Endothelial cell of umbilical vein (primary cell): ENCODE results near the gene NEU4. TPM values are rescaled to one million over a fixed set of nuclear protein-coding genes. Genes with fewer than 3 reads are reported as not detected.

Experiments used
- BruUV-seq: library from RNA; stranded (reverse); fragments of 400-500 nt; replicated peaks from 2 replicates; lab custom pipeline; 2021; lab: Mats Ljungman, UMichigan
- CTCF ChIA-PET: fragments of 300-600, 350-600 bp; sonication (Branson Sonifier 250); formaldehyde crosslinking; loops from one replicate; lab custom pipeline; 2021; ENCODE audit warnings: antibody characterized with exemption, inconsistent platforms; lab: Charles Lee
- POLR2A ChIA-PET: fragments of 300-600, 350-600 bp; sonication (Branson Sonifier 250); formaldehyde crosslinking; loops from one replicate; lab custom pipeline; 2021; ENCODE audit warnings: antibody characterized with exemption, inconsistent platforms; lab: Charles Lee
- DNase-seq: peaks from one replicate; pipeline ENCODE4 v3.0.0-alpha.2; 2011; ENCODE audit warnings: low read depth, low spot score
- FAIRE-seq: peaks from 2 replicates; lab custom pipeline; 2011; peaks lifted over from hg19 to GRCh38; lab: Jason Lieb, UNC
- H2AFZ ChIP-seq: 2 replicates; pipeline ENCODE4 v1.6.0; 2012; ENCODE audit warnings: low read depth, low read length, control low read depth, inconsistent platforms
- H3K27ac ChIP-seq: 2 replicates; pipeline ENCODE4 v1.5.1; 2011; ENCODE audit warnings: low read depth, mild to moderate bottlenecking, control low read depth, low read length, moderate library complexity; ENCODE audit not compliant: insufficient read depth
- H3K27me3 ChIP-seq, 2 experiments: 2 replicates each; pipeline versions ENCODE4 v1.6.0 to v1.6.1; 2011; ENCODE audit warnings: low read length in 2 of 2, mixed read lengths in 1 of 2; ENCODE audit not compliant: control insufficient read depth in 2 of 2, insufficient read depth in 2 of 2
- H3K36me3 ChIP-seq, 2 experiments: 2 replicates in 1 of 2; 3 replicates in 1 of 2; pipeline ENCODE4 v1.5.1; 2011; ENCODE audit warnings: low read length in 2 of 2, mild to moderate bottlenecking in 1 of 2, moderate library complexity in 1 of 2; ENCODE audit not compliant: control insufficient read depth in 2 of 2, insufficient read depth in 2 of 2; ENCODE audit errors: extremely low read depth in 1 of 2
- H3K4me1 ChIP-seq: 3 replicates; pipeline ENCODE4 v1.5.1; 2011; ENCODE audit warnings: mild to moderate bottlenecking, low read length; ENCODE audit not compliant: control insufficient read depth, insufficient read depth; ENCODE audit errors: extremely low read depth
- H3K4me2 ChIP-seq: 2 replicates; pipeline ENCODE4 v1.6.1; 2011; ENCODE audit warnings: low read length, control low read depth, mixed read lengths; ENCODE audit not compliant: insufficient read depth
- H3K4me3 ChIP-seq, 3 experiments: fragments of 200-600 bp in 1 of 3; sonication (generic), shearing (Covaris generic) in 1 of 3; replicated peaks in 1 of 3; 2 replicates each; pipeline ENCODE4 v1.5.1; 2011 to 2016; ENCODE audit warnings: control low read depth in 3 of 3, low read length in 3 of 3, mild to moderate bottlenecking in 2 of 3, inconsistent platforms in 1 of 3, low read depth in 1 of 3, moderate library complexity in 1 of 3; ENCODE audit not compliant: insufficient read depth in 1 of 3
- H3K79me2 ChIP-seq: 2 replicates; pipeline ENCODE4 v1.6.0; 2012; ENCODE audit warnings: low read length, inconsistent platforms; ENCODE audit not compliant: control insufficient read depth, insufficient read depth
- H3K9ac ChIP-seq: replicated peaks from 2 replicates; pipeline ENCODE3; 2011; ENCODE audit warnings: low read length, control low read depth; ENCODE audit not compliant: insufficient read depth; ENCODE audit errors: extremely low read depth
- H3K9me1 ChIP-seq: replicated peaks from 3 replicates; pipeline ENCODE4 v1.6.0; 2011; ENCODE audit warnings: mild to moderate bottlenecking, low read length; ENCODE audit not compliant: control insufficient read depth, insufficient read depth; ENCODE audit errors: extremely low read depth
- H3K9me3 ChIP-seq: replicated peaks from 2 replicates; pipeline ENCODE4 v1.5.1; 2012; ENCODE audit warnings: low read length, inconsistent platforms; ENCODE audit not compliant: control insufficient read depth, insufficient read depth
- H4K20me1 ChIP-seq: replicated peaks from 2 replicates; pipeline ENCODE3; 2011; ENCODE audit warnings: mild to moderate bottlenecking, low read length; ENCODE audit not compliant: control insufficient read depth, insufficient read depth; ENCODE audit errors: extremely low read depth
- EZH2 ChIP-seq: IDR thresholded peaks from 2 replicates; pipeline ENCODE4 v1.6.1; 2012; ENCODE audit warnings: borderline replicate concordance, low read depth, mild to moderate bottlenecking, moderate library complexity, low read length, inconsistent platforms; ENCODE audit not compliant: severe bottlenecking
- FOS ChIP-seq: IDR thresholded peaks from 2 replicates; pipeline ENCODE4 v1.6.1; 2011; ENCODE audit warnings: mild to moderate bottlenecking, low read length, moderate library complexity, borderline replicate concordance; ENCODE audit not compliant: insufficient read depth
- GATA2 ChIP-seq: IDR thresholded peaks from 2 replicates; pipeline ENCODE4 v1.7.0; 2011; ENCODE audit warnings: low read depth, mild to moderate bottlenecking, moderate library complexity, mixed read lengths, low read length; ENCODE audit not compliant: insufficient read length, insufficient read depth
- JUN ChIP-seq: IDR thresholded peaks from 2 replicates; pipeline ENCODE4 v1.6.1; 2011; ENCODE audit warnings: borderline replicate concordance, low read depth; ENCODE audit not compliant: insufficient read length, insufficient read depth
- MYC ChIP-seq: IDR thresholded peaks from one replicate; pipeline ENCODE4 v1.6.1; 2011; ENCODE audit warnings: mild to moderate bottlenecking, low read depth, low read length
- POLR2A ChIP-seq: IDR thresholded peaks from 2 replicates; pipeline ENCODE4 v1.6.1; 2012; ENCODE audit warnings: low read depth, mild to moderate bottlenecking, control low read depth, low read length
- POLR2AphosphoS5 ChIP-seq: IDR thresholded peaks from 2 replicates; pipeline ENCODE4 v1.6.1; 2012; ENCODE audit warnings: low read depth, mild to moderate bottlenecking, control low read depth, low read length, moderate library complexity; ENCODE audit not compliant: insufficient read depth
- dilution Hi-C: fragments of 300-500 bp; cut with MboI; formaldehyde crosslinking; loops from one replicate; pipeline ENCODE4 v1.15.0; 2019; ENCODE audit warnings: low sequenced_read_pairs; ENCODE audit not compliant: extremely low pct_ligation_motif_present
- intact Hi-C: fragments of 100-400 bp; cut with micrococcal nuclease; formaldehyde crosslinking; loops from one replicate; pipeline ENCODE4 v1.10.0; 2022
- polyA plus RNA-seq, 4 experiments: library from polyadenylated mRNA; depleted of rRNA in 3 of 4; stranded (reverse) in 3 of 4; unstranded in 1 of 4; fragments of >200 nt; gene quantifications; 2 replicates each; pipeline versions ENCODE4 v1.2.1 to v1.2.3, GENCODE V29; 2011 to 2012; ENCODE audit warnings: missing spikeins in 1 of 4
- total RNA-seq: library from RNA; stranded (reverse); gene quantifications from 2 replicates; pipeline ENCODE4 v1.2.3, GENCODE V29; 2021
- TF ChIP-seq, protein P1 (sequence below), 2 donors: IDR thresholded peaks; 1 replicate in 1 of 2; 2 replicates in 1 of 2; pipeline ENCODE4 v1.5.1; 2011; ENCODE audit warnings: low read length in 2 of 2, mild to moderate bottlenecking in 2 of 2, moderate library complexity in 2 of 2, control low read depth in 1 of 2, inconsistent platforms in 1 of 2, low read depth in 1 of 2; ENCODE audit not compliant: insufficient read depth in 1 of 2; ENCODE audit errors: extremely low read depth in 1 of 2
- TF ChIP-seq, protein P2 (sequence below): IDR thresholded peaks from 2 replicates; pipeline ENCODE4 v1.6.1; 2011; ENCODE audit not compliant: insufficient read depth, insufficient read length

The NEU4 gene
- total and polyA plus RNA-seq, 2 donors (not counting 3 experiments of a cell fraction or from before 2014, with no cell fraction given): not detected

DNA sequence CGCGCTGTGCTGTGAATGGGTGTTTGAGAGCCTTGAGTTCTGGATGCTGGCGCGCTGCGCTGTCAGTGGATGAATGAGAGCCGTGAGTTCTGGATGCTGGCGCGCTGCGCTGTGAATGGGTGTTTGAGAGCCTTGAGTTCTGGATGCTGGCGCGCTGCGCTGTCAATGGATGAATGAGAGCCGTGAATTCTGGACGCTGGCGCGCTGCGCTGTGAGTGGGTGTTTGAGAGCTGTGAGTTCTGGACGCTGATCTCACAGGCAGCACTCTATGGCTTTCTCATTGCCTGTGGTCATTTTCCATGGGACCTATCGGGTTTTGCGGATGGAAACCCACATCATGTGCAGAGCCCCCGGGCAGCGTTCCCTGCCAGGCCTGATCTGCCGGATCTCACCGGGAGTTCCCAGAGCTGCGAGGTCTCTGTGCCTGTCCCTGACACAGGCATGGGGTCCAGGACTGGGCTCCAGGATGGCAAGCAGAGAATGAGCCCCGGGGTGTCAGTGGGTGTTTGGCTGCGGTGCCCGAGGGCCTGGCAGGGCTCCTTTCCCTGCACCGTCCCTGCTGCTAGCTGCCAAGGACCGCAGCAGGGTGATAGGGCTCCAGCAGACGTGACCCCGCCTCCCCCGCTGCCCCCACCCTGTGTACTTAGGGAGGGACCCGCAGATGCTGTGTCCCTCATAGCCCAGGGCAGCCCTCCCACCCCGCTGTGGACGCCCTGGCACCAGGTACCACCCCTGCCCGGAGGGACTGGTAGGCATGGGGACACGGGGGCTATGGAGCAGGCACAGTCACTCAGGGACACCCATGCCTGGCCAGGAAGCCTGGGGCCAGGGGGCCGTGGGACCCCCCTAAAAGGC lies 40.0 kb downstream of the NEU4 start:
- no TSS peak for BruUV-seq
- H3K9ac ChIP-seq: no peak overlapping the region
- H3K9me1 ChIP-seq: no peaks in the 10 kb centered on the region
- no peak overlapping the region for H3K4me3 ChIP-seq
- H3K9me3 ChIP-seq: no peaks in the 10 kb centered on the region
- H2AFZ ChIP-seq: no peak overlapping the region
- no peaks in the 10 kb centered on the region for H3K36me3 ChIP-seq
- H3K4me2 ChIP-seq: no peak overlapping the region
- POLR2A ChIA-PET: no interaction called here
- H3K27ac ChIP-seq: no peak overlapping the region
- H4K20me1 ChIP-seq: no peaks in the 10 kb centered on the region
- DNase-seq: no peak
- H3K79me2 ChIP-seq: no peaks in the 10 kb centered on the region
- FAIRE-seq: no peak
- intact Hi-C loops: no loop called here
- peaks cover 5% of the 10 kb centered on the region for H3K4me1 ChIP-seq
- H3K27me3 ChIP-seq: peaks cover 0 to 4% of the 10 kb centered on the region in 2 experiments
- TF ChIP-seq EZH2: no peak
- TF ChIP-seq, protein P1, sequence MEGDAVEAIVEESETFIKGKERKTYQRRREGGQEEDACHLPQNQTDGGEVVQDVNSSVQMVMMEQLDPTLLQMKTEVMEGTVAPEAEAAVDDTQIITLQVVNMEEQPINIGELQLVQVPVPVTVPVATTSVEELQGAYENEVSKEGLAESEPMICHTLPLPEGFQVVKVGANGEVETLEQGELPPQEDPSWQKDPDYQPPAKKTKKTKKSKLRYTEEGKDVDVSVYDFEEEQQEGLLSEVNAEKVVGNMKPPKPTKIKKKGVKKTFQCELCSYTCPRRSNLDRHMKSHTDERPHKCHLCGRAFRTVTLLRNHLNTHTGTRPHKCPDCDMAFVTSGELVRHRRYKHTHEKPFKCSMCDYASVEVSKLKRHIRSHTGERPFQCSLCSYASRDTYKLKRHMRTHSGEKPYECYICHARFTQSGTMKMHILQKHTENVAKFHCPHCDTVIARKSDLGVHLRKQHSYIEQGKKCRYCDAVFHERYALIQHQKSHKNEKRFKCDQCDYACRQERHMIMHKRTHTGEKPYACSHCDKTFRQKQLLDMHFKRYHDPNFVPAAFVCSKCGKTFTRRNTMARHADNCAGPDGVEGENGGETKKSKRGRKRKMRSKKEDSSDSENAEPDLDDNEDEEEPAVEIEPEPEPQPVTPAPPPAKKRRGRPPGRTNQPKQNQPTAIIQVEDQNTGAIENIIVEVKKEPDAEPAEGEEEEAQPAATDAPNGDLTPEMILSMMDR (IDR thresholded peaks at IDR 0.05; ENCODE audit: extremely low read depth in 1 of 2, insufficient read depth in 1 of 2, low read depth in 1 of 2, low read length in 2 of 2): no peak
- TF ChIP-seq GATA2: no peak
- no peak for TF ChIP-seq JUN
- no peak for TF ChIP-seq POLR2AphosphoS5
- TF ChIP-seq POLR2A: no peak
- TF ChIP-seq, protein P2, sequence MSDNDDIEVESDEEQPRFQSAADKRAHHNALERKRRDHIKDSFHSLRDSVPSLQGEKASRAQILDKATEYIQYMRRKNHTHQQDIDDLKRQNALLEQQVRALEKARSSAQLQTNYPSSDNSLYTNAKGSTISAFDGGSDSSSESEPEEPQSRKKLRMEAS: no peak
- TF ChIP-seq MYC: no peak
- TF ChIP-seq FOS: no peak
- dilution Hi-C loops: no loop called here
- CTCF ChIA-PET: no interaction called here
